ENCODE measurements around the gene PTRH1.
A peak's percentile ranks its signal among the peaks of the same experiment; 100 is the strongest.

PTRH1 gene

DNA sequence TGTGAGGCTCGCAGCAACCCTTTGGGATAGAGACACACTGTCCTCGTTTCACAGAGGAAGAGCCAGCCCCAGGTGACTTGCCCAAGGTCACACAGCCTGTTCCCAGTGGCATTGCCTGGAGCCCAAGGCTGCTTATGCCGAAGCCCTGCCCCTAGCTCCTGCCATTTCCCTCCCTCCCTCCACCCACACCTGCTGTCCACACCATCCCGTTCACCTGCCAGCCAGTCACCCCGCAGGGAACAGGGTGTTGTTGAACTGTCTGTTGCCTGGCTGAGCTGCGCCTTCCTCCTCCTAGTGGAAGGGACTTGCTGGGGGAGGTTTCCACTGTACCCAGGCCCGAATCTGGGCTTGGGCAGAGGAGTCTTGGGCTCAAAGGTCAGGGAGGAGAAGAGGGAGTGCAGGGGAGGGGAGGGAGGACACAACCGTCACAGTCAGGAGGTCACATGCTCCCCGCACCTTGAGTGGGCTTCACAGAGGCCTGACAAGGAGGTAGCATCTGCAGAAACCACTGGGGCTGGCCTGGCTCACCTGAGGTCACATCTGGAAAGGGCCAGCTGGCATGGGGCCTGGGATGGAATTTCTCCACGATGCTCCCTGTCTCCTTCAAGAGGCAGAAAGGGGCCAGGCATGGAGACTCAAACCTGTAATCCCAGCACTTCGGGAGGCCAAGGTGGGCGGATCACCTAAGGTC is 6.7 kb upstream of the PTRH1 start:
- in situ Hi-C loops (cut with MboI; ENCODE audit: low pct_unique_long_range_greater_than_20kb, low sequenced_read_pairs): no loop called here
- no peak for DNase-seq

DNA sequence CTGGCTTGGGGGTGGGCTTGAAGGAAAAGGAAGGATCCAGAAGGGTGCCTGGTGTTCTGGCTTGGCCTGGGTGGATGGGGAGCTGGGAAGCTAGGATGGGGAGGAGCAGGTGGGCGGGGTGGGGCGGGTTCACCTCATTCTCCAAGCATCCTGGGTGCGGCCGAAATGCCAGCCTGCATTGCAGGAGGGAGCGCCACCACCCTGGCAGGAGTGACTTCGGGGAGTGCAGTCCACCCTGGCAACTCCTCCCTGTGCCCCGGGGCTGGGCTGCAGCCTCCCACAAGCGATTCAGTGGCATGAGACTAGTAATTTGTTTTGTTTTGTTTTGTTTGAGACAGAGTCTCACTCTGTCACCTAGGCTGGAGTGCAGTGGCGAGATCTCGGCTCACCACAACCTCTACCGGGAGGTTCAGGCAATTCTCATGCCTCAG is 5.9 kb upstream of the PTRH1 start:
- in situ Hi-C loops (cut with MboI; ENCODE audit: low pct_unique_long_range_greater_than_20kb, low sequenced_read_pairs): no loop called here
- DNase-seq: no peak

DNA sequence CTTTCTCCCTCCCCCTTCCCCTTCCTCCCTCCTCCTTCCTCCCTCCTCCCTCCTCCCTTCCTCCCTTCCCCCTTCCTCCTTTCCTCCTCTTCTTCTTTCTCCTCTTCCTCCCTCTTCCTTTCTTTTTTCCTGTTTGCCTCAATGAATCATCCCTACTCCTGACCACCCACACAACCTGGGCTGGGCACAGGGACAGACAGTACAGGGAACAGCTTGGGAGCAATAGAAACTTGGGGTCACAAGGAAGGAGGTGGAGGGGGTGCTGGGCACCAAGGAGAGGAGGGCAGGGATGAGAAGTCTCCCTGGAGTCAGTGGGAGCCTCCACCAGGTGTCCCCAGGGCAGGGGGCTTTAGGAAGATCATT is 5.4 kb upstream of the PTRH1 start:
- in situ Hi-C loops (cut with MboI; ENCODE audit: low pct_unique_long_range_greater_than_20kb, low sequenced_read_pairs): no loop called here
- no peak for DNase-seq

DNA sequence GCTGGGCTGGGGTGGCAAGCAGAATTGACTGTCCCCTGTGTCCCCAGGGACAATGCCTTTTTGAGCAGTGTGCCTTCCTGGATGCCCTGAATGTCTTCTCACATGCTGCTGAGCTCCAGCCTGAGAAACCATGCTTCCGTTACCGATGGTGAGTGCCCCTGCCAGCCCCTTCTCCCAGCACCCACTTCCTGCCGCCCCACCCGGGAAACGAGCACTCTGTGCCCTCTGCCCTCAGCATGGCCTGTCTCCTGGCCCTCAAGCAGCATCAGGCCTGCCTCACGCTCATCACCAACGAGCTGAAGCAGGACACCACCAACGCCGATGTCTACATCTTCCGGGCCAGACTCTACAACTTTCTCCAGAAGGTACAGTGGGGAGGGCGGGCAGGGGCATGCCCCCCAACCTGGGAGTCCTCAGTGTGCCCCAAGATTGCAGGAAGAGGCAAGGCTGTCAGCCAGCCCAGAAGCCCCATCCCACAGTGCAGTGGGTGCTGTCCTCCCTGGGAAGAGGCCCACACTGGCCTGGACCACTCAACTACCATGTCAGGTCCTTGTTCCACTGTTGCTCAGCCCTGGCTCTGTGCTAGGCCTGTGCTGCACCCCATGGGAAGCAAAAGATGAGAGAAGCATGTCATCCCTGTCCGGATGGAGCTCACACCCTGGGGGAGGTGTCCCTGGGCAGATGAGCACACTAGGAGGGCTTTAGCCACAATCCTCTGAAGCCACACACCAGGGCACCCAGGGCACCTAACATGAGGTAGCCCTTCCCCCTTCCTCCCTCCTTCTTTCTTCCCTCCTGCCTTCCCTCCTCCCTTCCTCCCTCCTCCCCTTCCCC is 4.8 kb upstream of the PTRH1 start:
- DNase-seq: no peak

DNA sequence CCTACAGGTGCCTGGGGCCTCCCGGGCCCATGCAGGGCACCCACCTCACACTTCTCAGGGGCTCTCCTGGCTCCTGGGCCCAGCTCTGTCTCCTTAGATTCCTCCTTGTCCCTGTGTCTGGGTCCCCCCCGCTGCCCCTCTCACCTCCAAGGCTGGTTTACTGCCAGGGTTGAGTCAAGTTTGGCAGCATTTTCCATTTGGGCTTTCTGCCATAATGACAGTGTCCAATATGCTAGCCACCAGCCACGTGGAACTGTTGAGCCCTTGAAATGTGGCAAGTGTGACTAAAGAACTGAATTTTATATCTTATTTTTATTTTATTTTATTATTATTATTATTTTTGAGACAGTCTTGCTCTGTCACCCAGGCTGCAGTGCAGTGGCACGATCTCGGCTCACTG is 2.3 kb upstream of the PTRH1 start:
- in situ Hi-C loops (cut with MboI; ENCODE audit: low pct_unique_long_range_greater_than_20kb, low sequenced_read_pairs): no loop called here
- no peak for DNase-seq

More for the DNA sequence above, 4.8 kb upstream of the PTRH1 start:
- in situ Hi-C loops (cut with MboI; ENCODE audit: low pct_unique_long_range_greater_than_20kb, low sequenced_read_pairs): no loop called here

DNA sequence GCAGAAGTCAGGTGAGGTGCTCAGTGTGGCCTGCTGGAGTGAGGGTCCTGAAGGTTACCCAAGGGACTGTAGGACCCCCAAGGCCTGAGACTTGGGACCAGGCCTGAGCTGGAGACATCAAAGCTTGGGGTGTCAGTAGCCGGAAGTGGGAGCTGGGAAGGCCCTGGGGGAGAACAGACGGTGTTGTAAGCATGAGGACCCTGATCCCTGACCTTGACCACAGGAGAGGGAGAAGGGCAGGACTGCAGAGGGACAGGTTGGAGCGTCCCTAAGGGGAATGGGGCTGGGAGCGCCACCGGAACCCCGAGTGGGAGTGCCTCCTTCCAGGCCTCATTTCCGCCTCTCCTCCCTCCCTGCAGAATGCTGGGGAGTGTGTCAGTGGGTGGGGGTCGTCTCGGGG is 949 bp upstream of the PTRH1 start:
- in situ Hi-C loops (cut with MboI; ENCODE audit: low pct_unique_long_range_greater_than_20kb, low sequenced_read_pairs): no loop called here
- DNase-seq: no peak

DNA sequence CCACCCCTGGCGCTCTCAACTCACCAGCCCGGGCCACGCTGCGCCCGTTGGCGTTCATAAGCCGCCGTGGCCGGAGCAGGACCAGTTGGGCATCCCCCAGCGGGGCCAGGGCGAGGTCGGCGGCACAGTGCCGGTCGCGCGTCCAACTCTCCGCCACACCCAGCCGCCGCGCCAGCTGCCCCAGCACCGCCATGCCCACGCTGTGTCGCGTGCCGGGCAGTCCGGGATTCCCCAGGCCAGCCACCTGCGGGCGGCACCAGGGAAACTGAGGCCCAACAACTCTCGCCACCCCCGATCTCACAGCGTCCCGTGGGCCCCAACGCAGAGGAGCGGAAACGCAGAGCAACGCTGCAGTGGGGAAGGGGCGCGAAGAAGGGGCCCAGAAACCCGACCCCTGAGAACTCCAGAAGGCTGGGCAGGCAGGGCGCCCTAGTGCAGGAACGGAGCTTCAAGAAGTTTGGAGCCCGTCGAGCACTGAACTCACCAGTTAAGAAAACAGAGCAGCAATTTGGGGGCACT is 453 bp downstream of the PTRH1 start:
- in situ Hi-C loops (cut with MboI; ENCODE audit: low pct_unique_long_range_greater_than_20kb, low sequenced_read_pairs): no loop called here
- DNase-seq: no peak

DNA sequence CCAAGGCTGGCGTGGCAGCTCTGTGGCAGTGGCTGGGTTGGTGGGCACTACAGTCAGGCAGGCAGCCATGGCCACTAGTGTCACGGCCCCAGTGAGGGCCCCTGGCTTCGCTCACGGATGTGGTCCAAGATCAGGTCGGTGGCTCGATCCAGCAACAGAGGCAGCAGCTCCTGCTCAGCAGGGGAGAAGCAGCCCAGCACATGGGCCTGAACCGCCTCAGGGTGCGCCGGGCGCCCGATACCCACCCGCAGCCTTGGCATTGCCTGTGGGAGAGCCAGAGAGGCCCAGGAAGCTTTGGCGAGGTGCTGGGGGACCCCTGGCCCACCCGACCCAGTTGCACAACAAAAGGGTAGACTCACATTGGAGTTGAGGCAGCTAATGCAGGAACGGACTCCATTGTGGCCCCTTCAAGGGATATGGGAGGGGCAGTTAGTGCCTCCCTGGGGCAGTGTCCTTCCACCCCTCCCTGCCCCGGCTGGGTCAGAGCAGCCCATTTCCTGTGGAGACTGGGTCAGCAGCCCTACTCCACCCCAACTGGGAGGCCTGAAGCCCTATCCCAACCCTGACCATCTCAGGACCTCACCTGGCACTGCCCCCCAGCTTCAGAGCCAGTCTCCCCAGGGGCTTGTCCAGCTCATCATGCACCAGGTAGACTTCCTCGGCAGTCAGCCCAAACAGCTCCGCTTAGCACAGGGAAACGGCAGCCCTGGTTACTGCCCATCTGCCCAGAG is 1.3 kb downstream of the PTRH1 start:
- in situ Hi-C loops (cut with MboI; ENCODE audit: low pct_unique_long_range_greater_than_20kb, low sequenced_read_pairs): no loop called here
- DNase-seq: no peak

DNA sequence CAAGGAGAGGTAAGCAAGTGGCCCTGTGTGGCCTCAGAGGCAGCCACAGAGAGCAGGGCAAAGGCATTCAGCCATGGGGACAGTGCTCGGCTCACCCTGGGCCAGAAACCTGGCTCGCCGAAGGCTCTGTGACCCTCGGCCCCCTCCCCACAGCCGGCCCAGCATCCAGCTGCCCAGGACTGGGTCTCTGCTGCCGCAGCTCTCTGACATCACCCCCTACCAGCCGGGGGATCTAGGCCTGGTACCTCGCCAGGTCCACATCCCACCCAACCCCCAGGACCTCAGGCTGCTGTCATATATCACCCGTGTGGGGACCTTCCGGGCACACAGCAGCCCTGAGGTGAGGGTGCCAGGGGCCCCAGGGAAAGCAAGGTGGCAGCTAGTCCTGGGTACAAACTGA is 2.6 kb downstream of the PTRH1 start:
- no peak for DNase-seq
- in situ Hi-C loops (cut with MboI; ENCODE audit: low pct_unique_long_range_greater_than_20kb, low sequenced_read_pairs): no loop called here

DNA sequence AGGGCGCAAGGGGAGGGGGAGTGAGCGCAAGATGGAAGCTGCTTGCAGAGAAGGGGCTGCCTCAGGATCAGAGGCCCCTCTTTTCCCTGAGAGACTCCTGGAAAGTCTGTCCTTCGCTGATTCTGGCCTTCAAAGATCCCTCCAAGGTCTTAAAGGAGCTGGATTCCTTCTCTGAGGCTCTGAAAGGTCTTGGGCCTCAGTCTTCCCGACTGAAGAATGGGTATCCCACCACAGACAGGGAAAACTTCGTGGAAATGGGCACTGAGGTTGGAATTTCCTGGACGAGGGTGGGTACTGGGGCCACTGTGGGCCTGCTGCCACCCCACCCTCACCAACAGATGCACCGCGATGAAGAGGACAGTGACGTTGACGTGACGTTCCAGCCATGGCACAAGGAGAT is 3.1 kb downstream of the PTRH1 start:
- in situ Hi-C loops (cut with MboI; ENCODE audit: low pct_unique_long_range_greater_than_20kb, low sequenced_read_pairs): no loop called here
- DNase-seq: no peak

DNA sequence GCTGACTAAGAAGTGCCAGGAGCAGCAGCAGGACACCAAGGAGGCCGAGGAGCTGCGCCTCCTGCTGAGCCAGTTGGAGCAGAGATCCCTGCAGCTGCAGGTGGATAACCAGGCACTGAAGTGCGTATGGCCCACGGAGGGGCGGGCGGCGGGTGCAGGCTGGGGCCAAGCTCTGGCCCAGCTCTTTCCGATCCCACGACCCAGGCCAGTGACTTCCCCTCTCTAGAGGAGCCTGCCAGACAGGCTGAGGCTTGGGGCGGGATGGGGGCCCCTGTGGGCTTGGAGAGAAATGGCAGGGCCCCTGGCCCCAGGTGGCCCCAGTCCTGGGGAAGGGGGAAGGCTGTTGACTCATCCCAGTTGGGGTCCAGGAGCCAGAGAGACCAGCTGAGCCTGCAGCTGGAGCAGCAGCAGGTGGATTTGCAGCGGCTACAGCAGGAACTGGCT is 3.6 kb downstream of the PTRH1 start:
- in situ Hi-C loops (cut with MboI; ENCODE audit: low pct_unique_long_range_greater_than_20kb, low sequenced_read_pairs): no loop called here
- DNase-seq: peak; percentile 31

DNA sequence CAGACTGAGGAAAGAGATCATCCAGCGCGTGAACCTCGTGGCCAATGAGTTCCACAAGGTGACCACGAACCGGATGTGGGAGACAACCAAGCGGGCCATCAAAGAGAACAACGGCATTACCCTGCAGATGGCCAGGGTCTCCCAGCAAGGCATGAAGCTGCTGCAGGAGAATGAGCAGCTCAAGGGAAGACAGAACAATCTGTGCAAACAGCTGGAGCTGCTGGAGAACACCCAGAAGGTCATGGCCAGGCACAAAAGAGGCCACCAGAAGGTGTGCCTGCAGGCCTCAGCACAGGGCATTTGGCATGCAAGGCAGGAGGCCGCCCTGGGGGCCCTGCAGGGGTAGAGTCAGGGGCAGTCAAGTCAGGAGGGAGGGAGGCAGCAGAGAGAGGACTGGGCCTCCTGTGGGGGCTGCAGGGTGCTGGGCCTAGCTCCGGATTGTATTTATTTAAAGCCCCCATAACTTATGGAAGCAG is 4.2 kb downstream of the PTRH1 start:
- in situ Hi-C loops (cut with MboI; ENCODE audit: low pct_unique_long_range_greater_than_20kb, low sequenced_read_pairs): no loop called here
- DNase-seq: peak; percentile 70

DNA sequence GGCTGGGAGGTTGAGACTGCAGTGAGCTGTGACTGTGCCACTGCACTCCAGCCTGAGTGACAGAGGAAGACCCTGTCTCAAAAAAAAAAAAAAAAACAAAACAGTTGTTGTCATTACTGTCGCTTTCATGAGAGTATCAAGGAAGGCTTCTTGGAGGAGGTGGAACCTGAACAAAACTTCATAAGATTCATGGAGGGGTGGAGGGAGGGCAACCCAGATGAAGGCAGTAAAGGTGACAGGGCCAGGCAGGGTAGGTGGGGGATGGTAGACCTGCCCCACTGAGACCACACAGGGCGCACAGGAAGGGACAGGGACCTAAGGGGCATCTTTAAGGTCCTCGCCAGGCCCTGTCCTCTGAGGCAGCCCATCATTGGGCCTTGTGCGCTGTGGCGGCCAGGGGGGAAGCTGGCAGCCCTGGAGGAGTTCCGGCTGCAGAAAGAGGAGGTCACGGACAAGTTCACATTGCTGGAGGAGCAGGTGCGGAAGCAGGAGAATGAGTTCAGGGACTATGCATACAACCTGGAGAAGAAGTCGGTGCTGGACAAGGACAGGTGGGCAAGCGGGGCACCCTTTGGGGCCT is 5.2 kb downstream of the PTRH1 start:
- DNase-seq: no peak
- in situ Hi-C loops (cut with MboI; ENCODE audit: low pct_unique_long_range_greater_than_20kb, low sequenced_read_pairs): no loop called here

DNA sequence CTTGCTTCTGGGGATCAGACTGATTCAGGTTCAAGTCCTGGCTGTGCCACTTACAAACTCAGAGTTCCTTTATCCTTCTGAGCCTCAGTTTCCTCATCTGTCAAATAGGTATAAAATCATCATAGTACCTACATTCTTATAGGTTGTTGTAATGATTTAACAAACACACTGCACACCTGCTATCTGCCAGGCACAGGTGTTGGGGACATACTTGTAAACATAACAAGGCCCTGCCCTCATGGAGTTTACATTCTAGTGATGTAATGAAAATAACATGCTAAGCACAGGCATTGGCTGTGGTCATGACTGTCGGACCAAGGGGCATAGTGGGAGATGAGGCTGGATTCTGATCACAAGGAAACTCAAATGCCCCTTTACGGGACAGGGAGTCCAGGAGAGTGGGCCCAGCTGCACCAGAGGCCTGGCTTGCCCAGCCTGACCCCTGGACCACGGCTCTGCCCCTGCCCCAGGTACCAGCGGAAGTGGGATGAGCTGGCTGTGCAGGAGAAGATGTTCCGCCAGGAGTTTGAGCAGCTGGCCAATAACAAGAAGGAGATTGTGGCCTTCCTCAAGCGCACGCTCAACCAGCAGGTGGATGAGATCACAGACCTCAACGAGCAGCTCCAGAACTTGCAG is 6.4 kb downstream of the PTRH1 start:
- no peak for DNase-seq
- in situ Hi-C loops (cut with MboI; ENCODE audit: low pct_unique_long_range_greater_than_20kb, low sequenced_read_pairs): no loop called here

DNA sequence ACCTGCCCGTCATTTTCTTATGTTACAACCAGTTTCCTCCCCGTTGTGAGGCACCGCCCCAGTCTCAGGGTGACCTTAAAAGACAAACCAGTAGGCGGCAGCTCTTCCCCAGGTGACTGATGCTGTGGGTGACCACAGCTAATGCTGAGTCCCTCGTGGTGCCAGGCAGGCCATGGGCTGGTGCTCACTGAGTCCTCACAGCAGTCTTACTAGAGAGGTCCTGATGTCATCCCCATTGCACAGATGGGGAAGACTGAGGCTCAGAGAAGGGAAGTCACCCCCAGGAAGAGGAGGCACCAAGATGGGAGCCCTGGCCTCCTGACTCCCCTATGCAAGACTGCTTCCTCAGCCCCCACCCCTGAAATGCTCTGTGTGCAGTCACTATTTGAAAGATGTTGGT is 7.7 kb downstream of the PTRH1 start:
- in situ Hi-C loops (cut with MboI; ENCODE audit: low pct_unique_long_range_greater_than_20kb, low sequenced_read_pairs): no loop called here
- no peak for DNase-seq

DNA sequence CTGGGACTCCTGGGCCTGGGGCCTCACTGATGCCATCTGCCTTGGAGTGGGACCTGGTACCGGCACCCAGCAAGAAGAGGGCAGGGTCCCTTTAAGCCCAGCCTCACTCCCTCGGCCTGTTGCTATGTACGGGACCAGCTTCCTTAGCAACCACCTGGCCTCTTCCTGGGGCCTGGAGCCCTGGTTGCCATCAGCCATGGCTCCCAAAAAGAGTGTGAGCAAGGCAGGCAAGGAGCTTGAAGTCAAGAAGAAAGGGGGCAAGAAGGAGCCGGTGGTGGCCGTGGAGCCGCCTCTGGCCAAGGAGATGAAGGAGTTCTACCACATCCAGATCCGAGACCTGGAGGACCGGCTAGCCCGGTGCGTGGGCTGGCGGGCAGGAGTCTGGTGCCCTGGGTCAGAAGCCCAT is 8.6 kb downstream of the PTRH1 start, which contains the start of gene CFAP157:
CFAP157 (plus strand) TSS at position 153 of the 406 bp plus-strand sequence; CDS start at position 197, 44 bp downstream.
- DNase-seq: peak; percentile 28
- in situ Hi-C loops (cut with MboI; ENCODE audit: low pct_unique_long_range_greater_than_20kb, low sequenced_read_pairs): no loop called here

DNA sequence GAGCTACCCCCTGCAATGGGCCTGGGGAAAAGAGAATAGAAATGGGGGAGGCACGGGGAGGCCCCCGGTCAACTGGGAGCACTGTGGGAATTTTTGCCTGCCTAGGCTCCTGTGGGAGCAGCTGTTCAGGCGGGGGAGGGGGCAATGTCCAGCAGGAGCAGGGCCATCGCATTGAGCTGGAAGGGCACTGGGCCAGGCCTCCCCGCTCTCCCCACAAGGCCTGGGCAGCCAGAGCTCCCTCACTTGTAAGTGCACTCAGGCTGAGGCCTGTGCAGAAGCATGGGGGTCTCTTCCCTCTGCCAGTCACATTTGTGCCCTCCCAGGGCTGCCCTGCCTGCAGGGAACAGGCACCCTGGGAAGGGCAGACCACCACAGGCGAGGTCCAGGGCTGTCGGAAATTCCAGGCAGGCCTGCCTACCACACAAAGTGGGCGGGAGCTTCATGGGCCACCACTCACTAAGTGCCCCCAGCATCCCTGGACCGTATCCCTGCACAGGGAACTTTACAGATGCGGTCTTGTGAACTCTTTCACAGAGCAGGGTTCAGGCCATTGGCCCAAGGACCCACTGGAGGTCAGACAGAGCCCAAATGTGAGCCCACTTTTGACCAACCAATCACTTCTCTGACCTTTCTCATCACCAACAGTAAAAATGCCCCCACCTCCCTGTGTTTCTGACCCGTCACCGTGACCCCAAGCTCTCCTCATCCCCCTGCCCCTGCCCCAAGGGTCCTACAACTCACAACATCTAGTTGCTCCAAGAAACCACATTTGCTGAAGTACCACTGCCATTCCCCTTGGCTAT is 9.7 kb downstream of the PTRH1 start:
- no peak for DNase-seq
- in situ Hi-C loops (cut with MboI; ENCODE audit: low pct_unique_long_range_greater_than_20kb, low sequenced_read_pairs): no loop called here

DNA sequence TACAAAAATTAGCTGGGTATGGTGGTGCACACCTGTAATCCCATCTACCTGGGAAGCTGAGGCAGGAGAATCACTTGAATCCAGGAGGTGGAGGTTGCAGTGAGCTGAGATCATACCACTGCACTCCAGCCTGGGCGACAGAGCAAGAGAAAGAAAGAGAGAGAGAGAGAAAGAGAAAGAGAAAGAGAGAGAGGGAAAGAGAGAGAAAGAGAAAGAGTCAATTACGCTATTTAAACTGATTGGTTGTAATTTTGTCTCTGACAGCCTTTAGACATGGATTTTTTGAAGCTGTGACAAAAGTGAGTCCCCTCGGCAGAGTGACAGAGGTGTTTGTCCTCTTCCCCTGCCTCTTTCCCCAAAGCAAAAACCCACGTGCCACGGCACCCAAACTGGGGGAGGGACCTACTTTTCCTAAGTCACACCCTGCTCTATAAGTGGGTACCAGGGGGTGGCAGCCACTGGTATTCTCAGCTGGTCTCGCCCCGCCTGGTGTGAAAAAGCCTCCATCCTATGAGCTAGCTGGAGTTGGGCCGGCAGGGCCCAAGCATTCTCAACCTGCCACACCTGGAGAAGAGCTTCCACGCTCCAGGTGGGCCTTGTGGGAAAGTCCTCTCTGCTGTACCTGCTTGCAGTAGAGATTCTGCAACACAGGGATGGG is 12.0 kb downstream of the PTRH1 start:
- in situ Hi-C loops (cut with MboI; ENCODE audit: low pct_unique_long_range_greater_than_20kb, low sequenced_read_pairs): no loop called here
- no peak for DNase-seq

All from KBM-7 (cell line).